MM.1S (cell line): ENCODE measurements around the gene MTHFD1L.

ENCODE experiments used
- DNase-seq: peaks from one replicate; pipeline ENCODE4 v3.0.0-alpha.2; 2015
- H2AFZ ChIP-seq: fragments of 300-600 bp; sonication (generic); 2 replicates; pipeline ENCODE4 v1.6.0; 2016; ENCODE audit warnings: antibody characterized with exemption, low read length
- H3F3A ChIP-seq: fragments of 300-600 bp; sonication (generic); 2 replicates; pipeline ENCODE4 v1.6.1; 2016; ENCODE audit warnings: mild to moderate bottlenecking, antibody characterized with exemption, low read length, moderate library complexity, mixed read lengths; ENCODE audit not compliant: insufficient read depth
- H3K27ac ChIP-seq: fragments of 300-600 bp; sonication (generic); 2 replicates; pipeline ENCODE4 v1.5.1; 2016; ENCODE audit warnings: mild to moderate bottlenecking, low read length
- H3K27me3 ChIP-seq: fragments of 300-600 bp; sonication (generic); replicated peaks from 2 replicates; pipeline ENCODE4 v1.6.0; 2016; ENCODE audit warnings: low read length; ENCODE audit not compliant: insufficient read depth
- H3K36me3 ChIP-seq: fragments of 300-600 bp; sonication (generic); replicated peaks from 2 replicates; pipeline ENCODE4 v1.6.1; 2016; ENCODE audit warnings: mild to moderate bottlenecking, low read length, mixed read lengths; ENCODE audit not compliant: insufficient read depth
- H3K4me1 ChIP-seq: fragments of 300-600 bp; sonication (generic); 2 replicates; pipeline ENCODE4 v1.6.1; 2016; ENCODE audit warnings: low read length, mixed read lengths
- H3K4me2 ChIP-seq: fragments of 300-600 bp; sonication (generic); 2 replicates; pipeline ENCODE4 v1.6.0; 2016; ENCODE audit warnings: low read depth, low read length
- H3K4me3 ChIP-seq: fragments of 300-600 bp; sonication (generic); 2 replicates; pipeline ENCODE4 v1.5.1; 2016; ENCODE audit warnings: low read length, mixed read lengths
- H3K79me2 ChIP-seq: fragments of 300-600 bp; sonication (generic); 2 replicates; pipeline ENCODE4 v1.6.1; 2016; ENCODE audit warnings: mixed run types, low read length, mixed read lengths
- H3K9ac ChIP-seq: fragments of 300-600 bp; sonication (generic); 2 replicates; pipeline ENCODE4 v1.6.1; 2016; ENCODE audit warnings: low read length, mixed read lengths
- H3K9me2 ChIP-seq: fragments of 300-600 bp; sonication (generic); replicated peaks from 2 replicates; pipeline ENCODE4 v1.6.1; 2016; ENCODE audit warnings: mild to moderate bottlenecking, low read length, mixed read lengths; ENCODE audit not compliant: insufficient read depth
- H3K9me3 ChIP-seq: fragments of 300-600 bp; sonication (generic); replicated peaks from 2 replicates; pipeline ENCODE4 v1.6.1; 2016; ENCODE audit warnings: mild to moderate bottlenecking, low read length, mixed read lengths; ENCODE audit not compliant: insufficient read depth
- H4K20me1 ChIP-seq: fragments of 300-600 bp; sonication (generic); 2 replicates; pipeline ENCODE4 v1.6.1; 2016; ENCODE audit warnings: mild to moderate bottlenecking, low read length, moderate library complexity, mixed read lengths; ENCODE audit not compliant: insufficient read depth
- EZH2 ChIP-seq: fragments of 300-600 bp; sonication (generic); optimal IDR thresholded peaks from 2 replicates; pipeline ENCODE3; 2017; ENCODE audit warnings: low read depth, mild to moderate bottlenecking, antibody characterized with exemption, low read length, mixed read lengths
- EZH2phosphoT487 ChIP-seq: fragments of 300-600 bp; sonication (generic); IDR thresholded peaks from 2 replicates; pipeline ENCODE4 v1.6.1; 2018; ENCODE audit warnings: antibody characterized with exemption, low read length
- TF ChIP-seq, protein P1 (sequence below): fragments of 300-600 bp; sonication (generic); IDR thresholded peaks from 2 replicates; pipeline ENCODE4 v1.5.1; 2016; ENCODE audit warnings: antibody characterized with exemption, low read length, mixed read lengths

The MTHFD1L gene

DNA sequence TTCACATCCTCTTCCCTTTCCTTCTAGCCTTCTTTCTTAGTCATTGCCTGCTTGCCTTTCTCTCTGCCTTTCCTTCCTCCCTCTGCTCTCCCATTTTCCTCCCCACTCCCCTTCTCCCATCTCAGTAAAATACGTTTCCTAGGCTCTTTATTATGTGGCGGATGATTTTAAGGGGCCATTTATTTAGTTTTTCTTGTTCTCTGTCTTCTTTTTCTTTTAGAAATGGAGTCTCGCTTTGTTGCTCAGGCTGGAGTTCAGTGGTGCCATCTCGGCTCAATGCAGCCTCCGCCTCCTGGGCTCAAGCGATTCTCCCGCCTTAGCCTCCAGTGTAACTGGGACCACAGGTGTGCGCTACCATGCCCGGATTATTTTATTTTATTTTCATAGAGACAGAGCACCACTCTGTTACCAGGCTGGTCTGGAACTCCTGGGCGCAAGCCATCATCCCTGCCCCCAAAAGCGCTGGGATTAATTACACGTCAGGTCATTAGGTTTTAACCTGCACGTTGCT lies 1.5 kb downstream of the MTHFD1L start:
- Histone ChIP-seq H2AFZ (no peak overlapping the region), H3K79me2 (peaks cover 30% of the 10 kb centered on the region), H3K4me3 (no peak overlapping the region; the same call in 1 of the 2 replicates), H3K4me1 (no peaks in the 10 kb centered on the region), H3F3A (no peaks in the 10 kb centered on the region), H3K9ac (no peak overlapping the region), H3K36me3 (no peaks in the 10 kb centered on the region), H3K9me2 (no peaks in the 10 kb centered on the region), H3K4me2 (peak overlapping the region; percentile 59; the same call in 1 of the 2 replicates), H3K9me3 (no peaks in the 10 kb centered on the region), H4K20me1 (no peaks in the 10 kb centered on the region), H3K27ac (no peak overlapping the region), H3K27me3 (no peaks in the 10 kb centered on the region)
- no peak for DNase-seq
- TF ChIP-seq EZH2 (no peak), EZH2phosphoT487 (no peak)
- TF ChIP-seq, protein P1, sequence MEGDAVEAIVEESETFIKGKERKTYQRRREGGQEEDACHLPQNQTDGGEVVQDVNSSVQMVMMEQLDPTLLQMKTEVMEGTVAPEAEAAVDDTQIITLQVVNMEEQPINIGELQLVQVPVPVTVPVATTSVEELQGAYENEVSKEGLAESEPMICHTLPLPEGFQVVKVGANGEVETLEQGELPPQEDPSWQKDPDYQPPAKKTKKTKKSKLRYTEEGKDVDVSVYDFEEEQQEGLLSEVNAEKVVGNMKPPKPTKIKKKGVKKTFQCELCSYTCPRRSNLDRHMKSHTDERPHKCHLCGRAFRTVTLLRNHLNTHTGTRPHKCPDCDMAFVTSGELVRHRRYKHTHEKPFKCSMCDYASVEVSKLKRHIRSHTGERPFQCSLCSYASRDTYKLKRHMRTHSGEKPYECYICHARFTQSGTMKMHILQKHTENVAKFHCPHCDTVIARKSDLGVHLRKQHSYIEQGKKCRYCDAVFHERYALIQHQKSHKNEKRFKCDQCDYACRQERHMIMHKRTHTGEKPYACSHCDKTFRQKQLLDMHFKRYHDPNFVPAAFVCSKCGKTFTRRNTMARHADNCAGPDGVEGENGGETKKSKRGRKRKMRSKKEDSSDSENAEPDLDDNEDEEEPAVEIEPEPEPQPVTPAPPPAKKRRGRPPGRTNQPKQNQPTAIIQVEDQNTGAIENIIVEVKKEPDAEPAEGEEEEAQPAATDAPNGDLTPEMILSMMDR: no peak

DNA sequence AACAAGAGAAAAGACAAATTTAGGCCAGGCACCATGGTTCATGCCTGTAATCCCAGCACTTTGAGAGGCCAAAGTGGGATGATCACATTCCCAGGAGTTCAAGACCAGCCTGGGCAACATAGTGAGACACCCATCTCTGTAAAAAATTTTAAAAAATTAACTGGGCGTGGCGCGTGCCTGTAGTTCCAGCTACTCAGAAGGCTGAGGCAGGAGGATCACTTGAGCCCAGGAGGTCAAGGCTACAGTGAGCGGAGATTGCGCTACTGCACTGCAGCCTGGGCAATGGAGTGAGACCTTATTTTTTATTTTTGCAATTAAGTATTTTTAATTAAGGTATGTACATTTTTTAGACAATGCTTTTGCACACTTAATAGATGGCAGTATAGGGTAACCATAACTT lies 3.3 kb downstream of the MTHFD1L start:
- Histone ChIP-seq H3F3A (no peaks in the 10 kb centered on the region), H3K27me3 (no peaks in the 10 kb centered on the region), H3K9me2 (no peaks in the 10 kb centered on the region), H3K4me2 (no peak overlapping the region), H3K79me2 (peaks cover 43% of the 10 kb centered on the region), H3K27ac (no peak overlapping the region), H3K9me3 (no peaks in the 10 kb centered on the region), H2AFZ (no peak overlapping the region), H3K4me1 (no peaks in the 10 kb centered on the region), H3K36me3 (no peaks in the 10 kb centered on the region), H3K4me3 (no peak overlapping the region), H4K20me1 (no peaks in the 10 kb centered on the region), H3K9ac (no peak overlapping the region)
- no peak for DNase-seq
- TF ChIP-seq EZH2 (no peak), EZH2phosphoT487 (no peak)
- TF ChIP-seq, protein P1: no peak

DNA sequence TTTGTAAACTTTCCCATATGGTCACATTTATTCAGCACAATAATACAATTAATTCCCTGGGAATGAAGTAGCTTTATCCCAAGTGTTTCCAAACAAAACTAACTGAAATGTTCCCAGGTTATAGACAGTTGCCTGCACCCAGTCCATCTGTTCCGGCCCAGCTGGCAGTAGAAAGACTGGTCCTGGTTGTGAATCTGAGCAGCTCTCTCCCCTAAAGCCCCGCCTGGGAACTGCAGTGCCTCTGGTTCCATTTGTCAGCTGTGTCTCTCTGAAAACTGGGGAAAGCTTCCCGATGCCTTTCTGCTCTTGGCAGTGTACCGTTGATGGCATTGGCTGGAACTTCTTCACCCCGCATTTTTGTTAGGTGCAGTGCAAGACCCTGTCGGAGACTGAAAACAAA lies 8.7 kb downstream of the MTHFD1L start:
- Histone ChIP-seq H3K4me3 (no peak overlapping the region), H3F3A (no peaks in the 10 kb centered on the region), H3K4me2 (no peak overlapping the region), H3K79me2 (peaks cover 44% of the 10 kb centered on the region), H3K9me2 (no peaks in the 10 kb centered on the region), H3K9me3 (no peaks in the 10 kb centered on the region), H3K27ac (no peak overlapping the region), H4K20me1 (no peaks in the 10 kb centered on the region), H2AFZ (no peak overlapping the region), H3K27me3 (no peaks in the 10 kb centered on the region), H3K9ac (no peak overlapping the region), H3K36me3 (no peaks in the 10 kb centered on the region), H3K4me1 (no peaks in the 10 kb centered on the region)
- no peak for TF ChIP-seq EZH2phosphoT487
- no peak for TF ChIP-seq EZH2
- TF ChIP-seq, protein P1: no peak
- DNase-seq: no peak
